HepG2 (cell line): ENCODE results near the gene ATRIP. TPM values are rescaled to one million over a fixed set of nuclear protein-coding genes. Genes with fewer than 3 reads are reported as not detected.
A peak's percentile ranks its signal among the peaks of the same experiment; 100 is the strongest.

ENCODE experiments used
- FOXC1 ChIP-seq: sonication (generic); formaldehyde crosslinking; IDR thresholded peaks from 2 replicates; pipeline ENCODE4 v1.8.0; 2022; ENCODE audit warnings: mild to moderate bottlenecking, missing genetic modification reagents, borderline replicate concordance
- HNRNPH1 ChIP-seq: fragments of 200-400 bp; formaldehyde crosslinking; optimal IDR thresholded peaks from 2 replicates; pipeline ENCODE3; 2017; ENCODE audit warnings: mild to moderate bottlenecking, low read depth, low read length
- MAFK ChIP-seq, 2 experiments: IDR thresholded peaks in 1 of 2; conservative IDR thresholded peaks in 1 of 2; 2 replicates each; pipeline ENCODE4 v1.6.1; 2011; ENCODE audit warnings: improper control_type of control experiment in 2 of 2, low read length in 2 of 2
- MED8 ChIP-seq: sonication (generic); formaldehyde crosslinking; IDR thresholded peaks from 2 replicates; pipeline ENCODE4 v1.8.1; 2023; ENCODE audit warnings: mild to moderate bottlenecking, missing genetic modification reagents; ENCODE audit not compliant: insufficient replicate concordance
- MZF1 ChIP-seq: sonication (generic); formaldehyde crosslinking; IDR thresholded peaks from 2 replicates; pipeline ENCODE4 v1.8.1; 2023; ENCODE audit warnings: mild to moderate bottlenecking, missing genetic modification reagents, borderline replicate concordance
- NR2F1 ChIP-seq, 2 experiments: fragments of 450-650 bp in 1 of 2; formaldehyde crosslinking in 1 of 2; IDR thresholded peaks; 2 replicates each; pipeline versions ENCODE4 v1.5.0 to v1.6.1; 2016 to 2020; ENCODE audit warnings: mild to moderate bottlenecking in 1 of 2, missing compliant biosample characterization in 1 of 2, missing genetic modification reagents in 1 of 2, moderate library complexity in 1 of 2
- REXO4 ChIP-seq: sonication (generic); formaldehyde crosslinking; IDR thresholded peaks from 2 replicates; pipeline ENCODE4 v1.8.0; 2022; ENCODE audit warnings: missing genetic modification reagents, mild to moderate bottlenecking, borderline replicate concordance
- SNAI1 ChIP-seq: sonication (generic); formaldehyde crosslinking; IDR thresholded peaks from 2 replicates; pipeline ENCODE4 v1.5.0; 2020; ENCODE audit warnings: mild to moderate bottlenecking, missing genetic modification reagents, borderline replicate concordance
- TEAD2 ChIP-seq: sonication (generic); formaldehyde crosslinking; IDR thresholded peaks from 2 replicates; pipeline ENCODE4 v1.9.0; 2021; ENCODE audit warnings: missing genetic modification reagents
- U2AF2 ChIP-seq: fragments of 200-400 bp; formaldehyde crosslinking; IDR thresholded peaks from 2 replicates; pipeline ENCODE4 v1.6.1; 2017; ENCODE audit warnings: low read depth, mild to moderate bottlenecking, low read length
- ZEB1 ChIP-seq: IDR thresholded peaks from 2 replicates; pipeline ENCODE4 v1.6.1; 2012; ENCODE audit warnings: mild to moderate bottlenecking, low read depth, inconsistent platforms; ENCODE audit not compliant: insufficient replicate concordance
- ZFP36L1 ChIP-seq: sonication (generic); formaldehyde crosslinking; IDR thresholded peaks from 2 replicates; pipeline ENCODE4 v1.8.0; 2022; ENCODE audit warnings: mild to moderate bottlenecking, missing genetic modification reagents, moderate library complexity
- ZNF160 ChIP-seq: sonication (generic); formaldehyde crosslinking; IDR thresholded peaks from 2 replicates; pipeline ENCODE4 v1.8.0; 2022; ENCODE audit warnings: mild to moderate bottlenecking, inconsistent platforms, missing genetic modification reagents
- ZNF331 ChIP-seq: sonication (generic); formaldehyde crosslinking; IDR thresholded peaks from 2 replicates; pipeline ENCODE4 v1.4.0; 2020; ENCODE audit warnings: missing genetic modification reagents
- ZNF672 ChIP-seq: sonication (generic); formaldehyde crosslinking; IDR thresholded peaks from 2 replicates; pipeline ENCODE4 v1.8.1; 2022; ENCODE audit warnings: missing genetic modification reagents
- ZNF780A ChIP-seq: sonication (generic); formaldehyde crosslinking; IDR thresholded peaks from 2 replicates; pipeline ENCODE4 v1.8.0; 2022; ENCODE audit warnings: mild to moderate bottlenecking, missing genetic modification reagents, moderate library complexity
- ZNF782 ChIP-seq: sonication (generic); formaldehyde crosslinking; IDR thresholded peaks from 2 replicates; pipeline ENCODE4 v1.4.0; 2020; ENCODE audit warnings: missing genetic modification reagents, mild to moderate bottlenecking, borderline replicate concordance
- polyA plus RNA-seq, 8 experiments: library from polyadenylated mRNA; depleted of rRNA in 3 of 8; stranded (reverse) in 7 of 8; unstranded in 1 of 8; fragments of >200 nt; fragmentation: Illumina TruSeq in 4 of 8; extraction: Trizol in 4 of 8; gene quantifications; 2 replicates each; pipeline versions ENCODE4 v1.2.1 to v1.2.3, GENCODE V29; 2011 to 2016; ENCODE audit warnings: low read depth in 4 of 8, missing spikeins in 1 of 8, mixed read lengths in 1 of 8; ENCODE audit not compliant: insufficient read depth in 1 of 8
- total RNA-seq, 5 experiments: library from RNA; depleted of rRNA; stranded (reverse); fragments of >200 nt; fragmentation: Illumina TruSeq; extraction: Trizol; gene quantifications; 2 replicates each; pipeline ENCODE4 v1.2.3, GENCODE V29; 2016; ENCODE audit warnings: low read depth in 1 of 5
- TF ChIP-seq, protein P1 (sequence below): sonication (generic); formaldehyde crosslinking; IDR thresholded peaks from 2 replicates; pipeline ENCODE4 v1.8.0; 2022; ENCODE audit warnings: missing genetic modification reagents, mild to moderate bottlenecking, inconsistent platforms, borderline replicate concordance
- TF ChIP-seq, protein P2 (sequence below): IDR thresholded peaks from 2 replicates; pipeline ENCODE4 v1.6.1; 2016; ENCODE audit warnings: missing compliant biosample characterization, missing genetic modification reagents, borderline replicate concordance
- TF ChIP-seq, protein P3 (sequence below): IDR thresholded peaks from 2 replicates; pipeline ENCODE4 v1.6.1; 2016; ENCODE audit warnings: control low read depth
- TF ChIP-seq, protein P4 (sequence below): sonication (generic); formaldehyde crosslinking; IDR thresholded peaks from 2 replicates; pipeline ENCODE4 v1.4.0; 2020; ENCODE audit warnings: low read depth, missing genetic modification reagents

ATRIP gene
- total and polyA plus RNA-seq, 2 of the 13 experiments (the other 11 are each of a cell fraction or from before 2014, with no cell fraction given), result 5.1 to 12.5 TPM

DNA sequence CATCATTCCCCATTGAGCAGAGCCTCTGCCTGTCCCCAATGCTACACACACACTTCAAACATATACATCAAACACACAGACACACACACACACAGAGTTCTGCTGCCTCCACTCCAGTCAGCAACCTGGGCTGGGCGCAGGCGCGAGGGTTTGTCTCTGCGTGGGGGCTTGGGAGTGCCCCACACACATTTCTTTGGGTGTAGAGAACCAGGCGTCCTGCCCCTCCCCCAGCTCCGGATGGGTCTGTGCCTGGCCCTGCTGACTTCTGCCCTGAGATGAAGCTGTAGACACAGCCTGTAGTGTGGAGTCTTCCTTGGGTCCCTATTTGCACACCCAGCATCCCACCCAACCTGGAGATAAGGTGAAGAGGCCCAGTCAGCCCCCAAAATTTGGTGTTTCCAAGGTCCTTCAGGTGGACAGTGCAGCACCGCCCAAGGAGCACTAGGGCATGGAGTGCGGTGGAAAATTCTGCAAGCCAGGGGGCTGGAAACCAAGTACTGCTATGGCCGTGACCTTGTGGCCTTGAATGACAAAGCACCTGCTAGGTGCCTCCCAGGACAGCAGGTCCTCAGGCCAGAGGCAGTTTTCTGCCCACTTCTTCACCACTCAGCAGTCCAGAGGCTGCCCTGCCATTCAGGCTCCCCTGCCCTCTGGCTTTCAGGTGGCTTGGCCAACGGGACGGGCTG is 47.7 kb upstream of the ATRIP start (continued):
- TF ChIP-seq HNRNPH1 (no peak), NR2F1 (CRISPR knock-in tag; IDR thresholded peaks at IDR 0.05) (peak in 1 of 2 experiments; percentile 64; a peak in 3 of 4 replicates), ZNF672 (CRISPR knock-in tag) (0 out of 2 replicates have a peak, but pooled peaks have one; percentile 1), REXO4 (CRISPR knock-in tag) (no peak), ZNF331 (CRISPR knock-in tag) (no peak), FOXC1 (CRISPR knock-in tag) (no peak), MZF1 (no peak), SNAI1 (CRISPR knock-in tag) (no peak), ZNF160 (no peak), MAFK (conservative IDR thresholded peaks at IDR 0.05 in 1 of 2, IDR thresholded peaks at IDR 0.05 in 1 of 2; ENCODE audit: low read length in 2 of 2) (no peak), U2AF2 (0 out of 2 replicates have a peak, but pooled peaks have one; percentile 27), MED8 (CRISPR knock-in tag) (peak; percentile 35), ZEB1 (peak; percentile 43), TEAD2 (CRISPR knock-in tag) (no peak), ZNF782 (CRISPR knock-in tag) (no peak), ZNF780A (CRISPR knock-in tag) (no peak), ZFP36L1 (CRISPR knock-in tag) (no peak)
- TF ChIP-seq, protein P1, sequence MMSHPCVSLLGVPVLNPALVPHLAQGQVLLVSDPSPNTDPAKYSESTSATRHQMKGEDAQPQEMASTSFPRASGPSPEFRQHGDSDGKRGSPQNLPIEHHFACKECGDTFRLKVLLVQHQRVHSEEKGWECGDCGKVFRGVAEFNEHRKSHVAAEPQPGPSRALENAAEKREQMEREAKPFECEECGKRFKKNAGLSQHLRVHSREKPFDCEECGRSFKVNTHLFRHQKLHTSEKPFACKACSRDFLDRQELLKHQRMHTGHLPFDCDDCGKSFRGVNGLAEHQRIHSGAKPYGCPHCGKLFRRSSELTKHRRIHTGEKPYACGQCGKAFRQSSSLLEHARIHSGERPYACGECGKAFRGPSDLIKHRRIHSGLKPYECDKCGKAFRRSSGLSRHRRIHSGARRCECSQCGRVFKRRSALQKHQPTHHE (CRISPR knock-in tag), result no peak
- TF ChIP-seq, protein P2, sequence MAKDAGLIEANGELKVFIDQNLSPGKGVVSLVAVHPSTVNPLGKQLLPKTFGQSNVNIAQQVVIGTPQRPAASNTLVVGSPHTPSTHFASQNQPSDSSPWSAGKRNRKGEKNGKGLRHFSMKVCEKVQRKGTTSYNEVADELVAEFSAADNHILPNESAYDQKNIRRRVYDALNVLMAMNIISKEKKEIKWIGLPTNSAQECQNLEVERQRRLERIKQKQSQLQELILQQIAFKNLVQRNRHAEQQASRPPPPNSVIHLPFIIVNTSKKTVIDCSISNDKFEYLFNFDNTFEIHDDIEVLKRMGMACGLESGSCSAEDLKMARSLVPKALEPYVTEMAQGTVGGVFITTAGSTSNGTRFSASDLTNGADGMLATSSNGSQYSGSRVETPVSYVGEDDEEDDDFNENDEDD (CRISPR knock-in tag), result no peak
- TF ChIP-seq, protein P3, sequence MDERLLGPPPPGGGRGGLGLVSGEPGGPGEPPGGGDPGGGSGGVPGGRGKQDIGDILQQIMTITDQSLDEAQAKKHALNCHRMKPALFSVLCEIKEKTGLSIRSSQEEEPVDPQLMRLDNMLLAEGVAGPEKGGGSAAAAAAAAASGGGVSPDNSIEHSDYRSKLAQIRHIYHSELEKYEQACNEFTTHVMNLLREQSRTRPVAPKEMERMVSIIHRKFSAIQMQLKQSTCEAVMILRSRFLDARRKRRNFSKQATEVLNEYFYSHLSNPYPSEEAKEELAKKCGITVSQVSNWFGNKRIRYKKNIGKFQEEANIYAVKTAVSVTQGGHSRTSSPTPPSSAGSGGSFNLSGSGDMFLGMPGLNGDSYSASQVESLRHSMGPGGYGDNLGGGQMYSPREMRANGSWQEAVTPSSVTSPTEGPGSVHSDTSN, result no peak
- TF ChIP-seq, protein P4, sequence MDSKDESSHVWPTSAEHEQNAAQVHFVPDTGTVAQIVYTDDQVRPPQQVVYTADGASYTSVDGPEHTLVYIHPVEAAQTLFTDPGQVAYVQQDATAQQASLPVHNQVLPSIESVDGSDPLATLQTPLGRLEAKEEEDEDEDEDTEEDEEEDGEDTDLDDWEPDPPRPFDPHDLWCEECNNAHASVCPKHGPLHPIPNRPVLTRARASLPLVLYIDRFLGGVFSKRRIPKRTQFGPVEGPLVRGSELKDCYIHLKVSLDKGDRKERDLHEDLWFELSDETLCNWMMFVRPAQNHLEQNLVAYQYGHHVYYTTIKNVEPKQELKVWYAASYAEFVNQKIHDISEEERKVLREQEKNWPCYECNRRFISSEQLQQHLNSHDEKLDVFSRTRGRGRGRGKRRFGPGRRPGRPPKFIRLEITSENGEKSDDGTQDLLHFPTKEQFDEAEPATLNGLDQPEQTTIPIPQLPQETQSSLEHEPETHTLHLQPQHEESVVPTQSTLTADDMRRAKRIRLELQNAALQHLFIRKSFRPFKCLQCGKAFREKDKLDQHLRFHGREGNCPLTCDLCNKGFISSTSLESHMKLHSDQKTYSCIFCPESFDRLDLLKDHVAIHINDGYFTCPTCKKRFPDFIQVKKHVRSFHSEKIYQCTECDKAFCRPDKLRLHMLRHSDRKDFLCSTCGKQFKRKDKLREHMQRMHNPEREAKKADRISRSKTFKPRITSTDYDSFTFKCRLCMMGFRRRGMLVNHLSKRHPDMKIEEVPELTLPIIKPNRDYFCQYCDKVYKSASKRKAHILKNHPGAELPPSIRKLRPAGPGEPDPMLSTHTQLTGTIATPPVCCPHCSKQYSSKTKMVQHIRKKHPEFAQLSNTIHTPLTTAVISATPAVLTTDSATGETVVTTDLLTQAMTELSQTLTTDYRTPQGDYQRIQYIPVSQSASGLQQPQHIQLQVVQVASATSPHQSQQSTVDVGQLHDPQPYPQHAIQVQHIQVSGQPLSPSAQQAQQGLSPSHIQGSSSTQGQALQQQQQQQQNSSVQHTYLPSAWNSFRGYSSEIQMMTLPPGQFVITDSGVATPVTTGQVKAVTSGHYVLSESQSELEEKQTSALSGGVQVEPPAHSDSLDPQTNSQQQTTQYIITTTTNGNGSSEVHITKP (CRISPR knock-in tag), result no peak
